ENCODE measurements around the gene SNX7.

The SNX7 gene, protein sequence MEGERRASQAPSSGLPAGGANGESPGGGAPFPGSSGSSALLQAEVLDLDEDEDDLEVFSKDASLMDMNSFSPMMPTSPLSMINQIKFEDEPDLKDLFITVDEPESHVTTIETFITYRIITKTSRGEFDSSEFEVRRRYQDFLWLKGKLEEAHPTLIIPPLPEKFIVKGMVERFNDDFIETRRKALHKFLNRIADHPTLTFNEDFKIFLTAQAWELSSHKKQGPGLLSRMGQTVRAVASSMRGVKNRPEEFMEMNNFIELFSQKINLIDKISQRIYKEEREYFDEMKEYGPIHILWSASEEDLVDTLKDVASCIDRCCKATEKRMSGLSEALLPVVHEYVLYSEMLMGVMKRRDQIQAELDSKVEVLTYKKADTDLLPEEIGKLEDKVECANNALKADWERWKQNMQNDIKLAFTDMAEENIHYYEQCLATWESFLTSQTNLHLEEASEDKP

GRCh38 chr1:98661544-98662355 lies at the start of gene SNX7:
Gene SNX7, plus strand, starts transcription at chr1:98661721. Its CDS starts 11 bp downstream, at chr1:98661732.
- peak within 1 kb of the TSS; percentile 89 for H3K4me3 ChIP-seq (replicated peaks; ENCODE audit: low read depth, low read length)
- peak; percentile 76 for DNase-seq (ENCODE audit: low read depth)
- TF ChIP-seq CTCF (IDR thresholded peaks at IDR 0.05; ENCODE audit: low read length, missing control alignments) = no peak

DNA sequence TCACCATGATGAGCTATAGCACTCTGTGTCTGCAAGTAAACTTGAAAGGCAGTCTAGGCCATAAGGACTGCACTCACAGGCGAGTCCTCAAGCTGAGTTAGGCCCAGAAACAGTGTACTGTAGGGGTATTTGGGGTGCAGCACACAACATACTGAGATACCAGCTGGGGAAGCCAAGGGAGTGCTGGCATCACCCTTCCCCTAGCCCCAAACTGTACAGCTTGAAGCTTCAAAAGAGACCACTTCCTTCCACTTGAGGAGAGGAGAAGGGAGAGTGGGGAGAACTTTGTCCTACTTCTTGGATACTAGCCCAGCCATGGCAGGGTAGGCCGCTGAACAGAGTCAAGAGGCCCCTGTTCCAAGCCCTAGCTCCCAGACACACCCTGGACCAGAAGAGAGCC lies 24.2 kb upstream of the SNX7 start:
- DNase-seq (ENCODE audit: low read depth) = no peak

DNA sequence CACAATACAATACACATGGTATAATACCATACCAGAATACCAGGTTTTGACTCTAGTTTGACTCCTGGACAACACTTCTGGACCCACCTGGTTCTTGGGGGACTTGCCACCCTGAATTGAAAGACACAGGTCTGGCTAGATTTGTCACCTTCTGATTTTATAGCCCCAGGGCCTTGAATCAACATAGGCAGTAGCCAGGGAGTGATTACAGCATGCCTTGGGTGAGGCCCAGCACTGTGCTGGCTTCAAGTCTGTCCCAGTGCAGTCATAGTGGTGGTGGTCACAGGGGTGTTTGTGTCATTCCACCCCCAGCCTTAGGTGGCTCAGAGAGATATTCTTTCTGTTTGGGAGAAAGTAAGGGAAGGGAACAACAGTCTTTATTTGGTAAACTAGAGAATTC lies 23.3 kb upstream of the SNX7 start:
- no peak overlapping the region for H3K4me3 ChIP-seq (replicated peaks; ENCODE audit: low read depth, low read length)
- DNase-seq (ENCODE audit: low read depth) = no peak
- TF ChIP-seq CTCF (IDR thresholded peaks at IDR 0.05; ENCODE audit: low read length, missing control alignments) = no peak

More for the DNA sequence above, 24.2 kb upstream of the SNX7 start:
- no peak overlapping the region for H3K4me3 ChIP-seq (replicated peaks; ENCODE audit: low read depth, low read length)
- TF ChIP-seq CTCF (IDR thresholded peaks at IDR 0.05; ENCODE audit: low read length, missing control alignments) = no peak

DNA sequence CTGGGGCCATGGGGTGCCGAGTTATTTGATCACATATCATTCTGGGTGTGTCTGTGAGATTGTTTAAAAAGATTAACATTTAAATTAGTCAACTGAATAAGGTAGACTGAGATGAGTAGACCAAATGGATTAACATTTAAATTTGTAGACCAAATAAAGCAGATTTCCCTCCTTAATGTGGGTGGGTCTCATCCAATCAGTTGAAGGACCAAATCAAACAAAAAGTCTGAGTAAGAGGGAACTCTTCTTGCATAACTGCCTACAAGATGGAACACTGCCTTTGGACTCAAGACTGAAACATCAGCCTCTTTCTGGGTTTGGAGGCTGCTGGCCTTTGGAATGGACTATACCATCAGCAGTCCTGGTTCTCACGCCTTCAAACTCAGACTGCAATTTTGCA lies 17.0 kb upstream of the SNX7 start:
- DNase-seq (ENCODE audit: low read depth) = no peak
- no peak overlapping the region for H3K4me3 ChIP-seq (replicated peaks; ENCODE audit: low read depth, low read length)
- no peak for TF ChIP-seq CTCF (IDR thresholded peaks at IDR 0.05; ENCODE audit: low read length, missing control alignments)

GRCh38 chr1:98651116-98651632 lies 10.3 kb upstream of the SNX7 start:
- no peak for TF ChIP-seq CTCF (IDR thresholded peaks at IDR 0.05; ENCODE audit: low read length, missing control alignments)
- DNase-seq (ENCODE audit: low read depth) = no peak
- H3K4me3 ChIP-seq (replicated peaks; ENCODE audit: low read depth, low read length) = no peak overlapping the region

- H3K4me3 ChIP-seq (replicated peaks; ENCODE audit: low read depth, low read length) = no peak overlapping the region
- no peak for TF ChIP-seq CTCF (IDR thresholded peaks at IDR 0.05; ENCODE audit: low read length, missing control alignments)
- DNase-seq (ENCODE audit: low read depth) = no peak
Measured at GRCh38 chr1:98653123-98653522, 8.4 kb upstream of the SNX7 start.

All from fibroblast of pulmonary artery (primary cell).